HUDEP-2 (cell line): ENCODE data around the gene PDCL2.
A peak's percentile ranks its signal among the peaks of the same experiment; 100 is the strongest.
"Not testable (repeated sequence)": the region's sequence is repeated elsewhere in the genome, so short reads cannot be mapped to it uniquely, and the experiment has no call there.

Experiments
- DNase-seq, 76 experiments: peaks; one replicate each; lab custom pipeline; 2025; ENCODE audit not compliant: unreplicated experiment in 76 of 76; lab: John Stamatoyannopoulos, UW

The PDCL2 gene

DNA sequence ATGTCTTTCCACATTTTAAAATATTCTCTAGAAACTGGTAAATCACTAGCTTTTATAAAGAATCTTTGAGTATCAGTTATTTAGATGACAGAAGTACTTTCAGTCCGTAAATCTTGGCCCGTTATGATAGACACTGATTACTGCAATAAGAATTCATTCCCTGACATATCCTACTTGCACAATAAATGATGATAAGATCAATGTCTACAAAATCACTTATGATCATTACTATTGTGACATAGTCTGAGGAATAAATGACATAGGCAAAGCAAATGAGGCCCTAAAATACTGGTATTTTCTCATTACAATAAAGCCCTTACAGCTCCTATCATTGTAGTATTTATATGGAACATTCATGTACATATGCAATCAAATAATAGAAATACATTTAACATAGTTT is 6.6 kb upstream of the PDCL2 start:
- DNase-seq, result no peak

GRCh38 chr4:55588160-55588559 is 3.9 kb downstream of the PDCL2 start:
- no peak for DNase-seq

GRCh38 chr4:55582773-55583172 is 9.3 kb downstream of the PDCL2 start:
- DNase-seq, result not testable (repeated sequence)

- DNase-seq, result no peak
These were observed 13.6 kb downstream of the PDCL2 start for GRCh38 chr4:55578341-55579010.

GRCh38 chr4:55575513-55575912 is 16.5 kb downstream of the PDCL2 start:
- no peak for DNase-seq

GRCh38 chr4:55574252-55574651 is 17.8 kb downstream of the PDCL2 start:
- no peak for DNase-seq

DNA sequence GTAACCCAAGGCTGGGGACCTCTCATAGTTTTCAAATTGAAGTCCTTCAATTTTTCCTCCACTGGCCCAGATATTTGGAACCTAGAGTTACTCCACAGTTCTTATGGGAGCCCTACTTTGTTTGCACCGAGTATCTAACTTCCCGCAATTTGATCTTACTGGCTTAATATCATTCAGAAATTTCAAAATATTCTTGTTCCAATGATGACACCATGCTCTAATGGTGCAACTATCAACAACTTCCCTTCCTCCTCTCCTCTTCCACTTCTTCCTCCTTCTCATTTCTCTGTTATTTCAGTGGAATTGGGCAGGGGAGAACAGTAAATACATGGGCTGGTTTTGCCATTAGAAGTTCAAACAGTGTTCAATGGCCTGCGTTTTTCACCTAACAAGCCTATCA is 20.2 kb downstream of the PDCL2 start:
- DNase-seq, result no peak

- DNase-seq, result no peak
These were observed 23.0 kb downstream of the PDCL2 start for GRCh38 chr4:55568905-55569504.

- no peak for DNase-seq
These were observed 30.2 kb downstream of the PDCL2 start for GRCh38 chr4:55561889-55562288.

GRCh38 chr4:55560096-55560495 is 31.9 kb downstream of the PDCL2 start:
- DNase-seq, result no peak

GRCh38 chr4:55554453-55555030 is 37.5 kb downstream of the PDCL2 start:
- DNase-seq, result peak in 5 of 76 experiments; percentile 8 to 22 (median 9)

DNA sequence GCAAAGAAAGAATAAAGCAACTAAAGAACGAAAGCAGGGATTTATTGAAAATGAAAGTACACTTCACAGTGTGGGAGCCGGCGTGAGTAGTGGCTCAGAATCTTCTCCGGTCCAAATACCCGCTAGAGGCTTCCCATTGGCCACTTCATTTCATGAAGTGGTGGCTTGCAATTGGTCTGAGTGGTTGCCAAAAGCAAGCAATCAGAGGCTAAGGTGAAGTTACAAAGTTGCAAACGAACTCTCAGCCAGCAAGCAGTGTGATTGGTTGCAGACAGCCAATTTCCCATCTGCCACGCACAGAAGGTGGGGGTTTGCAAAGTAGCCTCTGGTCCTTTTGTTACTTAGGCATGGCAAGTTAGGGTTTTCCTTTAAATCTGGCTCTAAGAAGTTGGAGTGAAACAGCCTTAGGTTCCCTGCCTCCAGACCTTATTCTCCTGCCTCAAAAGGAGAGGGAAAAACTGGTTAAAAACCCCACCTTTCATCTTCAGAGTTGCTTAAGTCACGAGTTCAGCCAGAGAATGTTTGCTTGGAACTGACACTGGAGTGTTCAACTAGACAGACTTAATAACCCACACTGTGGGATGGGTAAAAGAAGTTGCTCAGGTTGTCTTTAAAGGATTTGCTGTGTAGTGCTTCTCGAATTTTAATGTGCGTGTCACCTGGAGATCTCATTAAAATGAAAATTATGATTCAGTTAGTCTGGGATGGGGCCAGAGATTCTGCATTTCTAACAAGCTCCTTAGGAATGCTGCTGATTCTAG is 38.4 kb downstream of the PDCL2 start:
- no peak for DNase-seq

- not testable (repeated sequence) for DNase-seq
These were observed 40.1 kb downstream of the PDCL2 start for GRCh38 chr4:55551964-55552363.

GRCh38 chr4:55549888-55550287 is 42.2 kb downstream of the PDCL2 start:
- DNase-seq, result no peak

DNA sequence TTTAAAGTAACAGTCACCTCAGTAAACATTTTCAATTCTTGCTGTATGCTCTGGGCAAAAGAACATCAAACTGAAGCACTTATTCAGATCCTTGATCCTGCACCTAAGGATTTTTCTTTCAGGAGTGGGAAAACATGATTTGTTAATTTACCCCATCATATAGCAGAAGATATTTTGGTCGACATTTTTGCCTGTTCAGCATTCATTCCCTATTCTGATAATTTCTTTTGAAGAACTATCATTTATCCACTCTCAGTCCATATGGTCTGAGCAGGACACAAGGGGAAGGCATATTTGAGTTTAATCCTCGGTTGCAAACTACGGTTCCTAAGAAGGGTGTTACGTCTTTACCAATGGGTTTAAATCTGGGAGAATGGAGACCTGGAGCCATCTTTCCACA is 44.1 kb downstream of the PDCL2 start:
- no peak for DNase-seq

GRCh38 chr4:55547466-55547770 is 44.6 kb downstream of the PDCL2 start:
- DNase-seq, result no peak

GRCh38 chr4:55546756-55547465 is 45.1 kb downstream of the PDCL2 start, which contains the start of gene CLOCK:
Gene CLOCK (minus strand): TSS chr4:55546909. CDS start chr4:55482785, 64,124 bp downstream.
- peak in 72 of 76 experiments; percentile 3 to 85 (median 60) for DNase-seq

- DNase-seq, result peak in 6 of 76 experiments; percentile 24 to 84 (median 52)
These were observed 45.6 kb downstream of the PDCL2 start for GRCh38 chr4:55546506-55546755.

GRCh38 chr4:55545641-55546505 is 46.2 kb downstream of the PDCL2 start:
- DNase-seq, result peak in 72 of 76 experiments; percentile 7 to 90 (median 59)

DNA sequence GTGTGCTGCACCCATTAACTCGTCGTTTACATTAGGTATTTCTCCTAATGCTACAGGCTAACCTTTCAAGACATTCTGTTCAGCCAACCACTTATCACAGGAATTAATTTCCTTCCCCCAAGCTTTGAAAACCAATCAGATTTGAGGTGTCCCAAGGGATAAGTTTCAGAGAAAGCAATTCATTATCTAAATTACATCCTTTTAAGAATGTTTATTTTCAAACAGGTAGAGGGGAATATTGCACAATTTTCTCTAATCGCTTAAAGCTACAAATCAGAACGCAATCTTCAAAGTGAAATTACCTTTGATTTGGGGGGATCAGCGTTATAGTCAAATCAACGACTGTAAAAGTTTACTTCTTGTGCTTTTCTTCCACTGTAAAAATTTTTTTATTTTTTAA is 46.9 kb downstream of the PDCL2 start:
- peak in 5 of 76 experiments; percentile 1 to 14 (median 2) for DNase-seq
